Effector CD4-positive, alpha-beta T cell (primary cell): ENCODE results near the gene EPHB2.

ENCODE experiments used
- DNase-seq: peaks from one replicate; pipeline ENCODE4 v3.0.0-alpha.2; 2020

Gene EPHB2

DNA sequence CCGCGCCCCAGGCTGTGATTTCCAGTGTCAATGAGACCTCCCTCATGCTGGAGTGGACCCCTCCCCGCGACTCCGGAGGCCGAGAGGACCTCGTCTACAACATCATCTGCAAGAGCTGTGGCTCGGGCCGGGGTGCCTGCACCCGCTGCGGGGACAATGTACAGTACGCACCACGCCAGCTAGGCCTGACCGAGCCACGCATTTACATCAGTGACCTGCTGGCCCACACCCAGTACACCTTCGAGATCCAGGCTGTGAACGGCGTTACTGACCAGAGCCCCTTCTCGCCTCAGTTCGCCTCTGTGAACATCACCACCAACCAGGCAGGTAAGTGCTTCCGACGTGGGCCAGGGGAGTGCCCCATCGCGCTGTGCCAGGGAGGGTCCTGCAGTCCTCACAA is 154.2 kb downstream of the EPHB2 start:
- no peak for DNase-seq

DNA sequence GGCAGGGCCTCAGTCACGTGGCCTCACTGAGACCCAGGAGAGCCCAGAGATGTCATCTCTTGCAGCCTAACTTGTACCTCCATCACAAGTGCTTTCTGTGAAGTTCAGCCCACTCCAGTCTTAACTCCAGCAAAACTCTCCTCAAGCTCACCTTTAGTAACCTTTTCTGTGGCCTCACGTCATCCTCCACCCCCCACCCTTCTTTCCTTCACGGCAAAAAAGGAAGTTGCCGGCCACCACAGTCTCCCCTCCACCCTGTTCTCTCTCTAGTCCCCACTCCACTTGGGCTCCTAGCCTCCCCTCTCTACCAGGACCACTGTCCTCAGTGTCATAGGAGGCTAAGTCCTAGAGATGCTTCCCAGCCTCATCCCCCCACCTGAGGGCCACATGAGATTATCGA is 155.1 kb downstream of the EPHB2 start:
- DNase-seq: no peak

DNA sequence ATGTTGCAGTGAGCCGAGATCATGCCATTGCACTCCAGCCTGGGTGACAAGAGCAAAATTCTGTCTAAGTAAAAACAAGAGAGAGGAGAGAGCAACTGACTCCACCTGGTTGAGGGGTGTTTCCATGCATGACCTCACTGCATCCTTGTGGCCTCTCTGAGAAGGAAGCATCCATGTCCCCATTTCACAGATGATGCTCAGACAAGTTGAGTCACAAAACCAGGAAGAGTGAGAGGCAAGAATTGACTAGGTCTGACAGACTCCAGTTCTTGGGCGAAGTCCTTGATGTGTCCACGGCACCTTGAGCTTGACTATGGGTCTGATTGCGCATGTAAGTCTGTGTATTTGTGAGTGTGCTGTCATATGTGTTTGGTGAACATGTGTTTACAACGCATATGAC is 156.2 kb downstream of the EPHB2 start:
- no peak for DNase-seq

DNA sequence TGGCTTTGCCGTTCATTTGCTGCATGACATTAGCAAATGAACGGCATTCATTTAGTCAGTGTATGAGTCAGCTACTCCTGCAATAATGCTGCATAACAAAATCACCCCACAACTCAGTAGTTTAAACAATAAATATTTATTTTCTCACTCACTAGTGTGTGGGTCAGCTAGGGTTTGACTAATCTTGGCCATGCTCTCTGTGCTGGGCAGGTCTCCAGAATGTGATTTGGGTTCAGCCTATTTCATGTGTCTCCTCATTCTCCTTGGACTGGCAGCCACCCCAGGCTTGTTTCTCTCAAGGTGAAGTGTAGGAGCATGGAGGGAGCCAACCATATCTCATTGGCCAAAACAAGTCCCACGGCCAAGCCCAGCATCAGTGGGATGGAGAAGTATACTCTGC is 157.7 kb downstream of the EPHB2 start:
- DNase-seq: no peak

DNA sequence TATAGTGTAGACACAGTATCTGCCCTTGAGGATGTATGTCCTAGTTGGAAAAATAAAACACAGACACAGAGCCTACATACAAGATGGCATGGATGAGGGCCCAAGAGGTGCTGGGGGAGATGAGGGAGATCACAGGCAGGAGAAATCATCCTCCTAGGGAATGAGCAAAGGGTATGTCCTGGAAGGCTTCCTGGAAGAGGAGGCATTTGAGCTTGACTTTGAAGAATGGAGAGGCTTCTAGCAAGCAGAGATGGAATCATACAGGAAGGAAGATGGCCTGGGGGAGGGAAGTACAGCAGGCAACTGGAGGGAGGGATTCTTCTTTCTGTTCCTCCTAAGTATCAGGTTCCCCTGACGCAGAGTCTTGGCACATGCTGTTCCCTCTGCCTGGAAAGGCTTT is 158.7 kb downstream of the EPHB2 start:
- DNase-seq: no peak

DNA sequence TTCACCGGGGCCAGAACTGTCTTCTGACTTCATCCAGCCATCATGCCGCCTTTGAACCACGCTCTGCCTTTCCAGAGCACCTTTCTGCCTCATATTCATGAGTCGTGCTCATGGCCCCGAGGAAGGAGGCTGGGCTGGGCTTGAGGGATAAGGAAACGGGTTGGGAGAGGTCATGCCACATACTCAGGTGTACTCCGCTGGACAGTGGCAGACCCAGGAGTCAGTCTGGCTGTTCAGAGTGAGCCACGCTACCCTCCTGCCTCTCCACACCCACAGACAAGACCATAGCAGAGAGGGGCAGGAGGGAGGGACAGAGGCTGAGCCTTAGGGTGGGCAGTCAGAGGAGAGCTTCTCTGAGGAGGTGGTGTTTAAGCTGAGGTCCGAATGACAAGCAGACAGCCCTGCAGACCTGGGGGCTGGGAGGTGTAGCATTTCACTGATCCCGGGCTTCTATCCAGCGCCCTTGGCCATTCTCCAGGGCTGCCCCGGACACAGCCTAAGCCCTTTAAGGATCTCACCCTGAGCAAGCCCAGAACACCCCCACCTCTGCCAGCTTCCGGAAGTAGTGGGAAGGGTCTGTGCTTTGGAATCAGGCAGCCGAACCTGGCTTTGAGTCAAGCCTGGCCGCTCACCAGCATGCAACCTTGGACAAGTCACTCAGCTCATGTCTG is 159.7 kb downstream of the EPHB2 start:
- DNase-seq: no peak

DNA sequence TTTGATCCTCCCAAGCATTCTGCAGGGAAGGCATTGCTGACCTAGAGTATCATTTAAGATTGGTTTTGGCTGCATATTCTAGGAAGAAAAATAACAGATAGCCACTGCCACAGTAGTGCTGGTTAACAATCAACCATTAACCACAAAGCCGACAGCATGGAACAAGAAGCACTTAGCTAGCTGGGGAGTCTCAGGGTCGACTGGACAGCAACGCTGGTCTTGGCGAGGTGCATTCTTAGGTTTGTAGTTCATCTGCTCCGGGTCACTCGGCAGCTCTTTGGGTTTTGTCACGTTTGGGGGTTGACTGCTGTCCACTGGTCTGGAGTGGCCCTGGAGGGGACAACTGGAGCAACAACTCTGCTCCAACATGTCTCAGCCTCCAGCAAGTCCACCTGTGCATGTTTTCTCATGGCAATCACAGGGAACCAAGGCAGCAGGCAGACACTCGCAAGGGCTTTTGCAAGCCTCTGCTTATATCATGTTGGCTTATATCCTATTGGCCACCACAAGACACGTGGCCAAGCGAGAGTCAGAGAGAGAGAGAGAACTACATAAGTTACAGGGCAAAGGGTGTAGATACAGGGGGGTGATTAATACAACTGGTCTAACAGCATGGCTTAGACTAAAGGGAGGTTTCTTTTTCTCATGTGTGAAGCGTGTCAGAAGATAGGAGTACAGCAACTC is 162.5 kb downstream of the EPHB2 start:
- DNase-seq: no peak

DNA sequence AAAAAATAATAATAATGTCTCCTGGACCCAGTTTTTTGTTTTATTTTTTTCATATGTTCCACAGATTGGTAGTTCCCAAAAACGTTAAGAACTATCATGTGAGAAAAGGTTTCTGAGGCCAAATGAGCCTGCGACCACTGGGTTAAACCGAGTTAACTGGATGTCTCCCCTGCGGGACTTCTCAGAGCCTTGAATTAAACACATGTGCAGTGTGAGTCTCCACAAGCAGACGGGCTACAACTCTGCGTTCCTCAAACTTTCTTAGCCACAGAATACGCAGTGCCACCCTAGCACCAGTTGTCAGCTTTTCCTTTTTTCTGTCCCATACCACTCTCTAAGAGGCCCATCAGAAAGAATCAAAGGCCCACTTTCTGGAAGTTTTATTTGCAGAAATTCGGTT is 164.1 kb downstream of the EPHB2 start:
- no peak for DNase-seq

DNA sequence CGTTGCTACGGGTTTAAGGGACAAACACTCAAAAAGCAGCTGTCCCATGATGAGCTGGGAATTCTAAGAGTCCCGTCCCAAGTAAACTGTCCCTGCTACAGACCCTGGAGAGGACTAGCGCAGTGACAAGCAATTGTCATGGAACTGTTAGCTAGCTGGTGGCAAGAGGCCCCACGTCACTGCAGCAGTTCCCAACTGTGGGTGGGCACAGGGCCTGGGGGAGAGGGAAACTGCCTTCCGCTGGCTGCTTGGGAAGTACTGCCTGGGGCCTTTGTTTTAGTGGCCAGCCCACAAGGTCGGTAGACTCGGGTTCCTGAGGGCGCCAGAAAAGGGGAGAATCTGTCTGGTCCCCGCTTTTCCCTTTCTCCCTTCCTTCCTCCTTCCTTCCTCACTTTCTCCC is 164.6 kb downstream of the EPHB2 start:
- no peak for DNase-seq

DNA sequence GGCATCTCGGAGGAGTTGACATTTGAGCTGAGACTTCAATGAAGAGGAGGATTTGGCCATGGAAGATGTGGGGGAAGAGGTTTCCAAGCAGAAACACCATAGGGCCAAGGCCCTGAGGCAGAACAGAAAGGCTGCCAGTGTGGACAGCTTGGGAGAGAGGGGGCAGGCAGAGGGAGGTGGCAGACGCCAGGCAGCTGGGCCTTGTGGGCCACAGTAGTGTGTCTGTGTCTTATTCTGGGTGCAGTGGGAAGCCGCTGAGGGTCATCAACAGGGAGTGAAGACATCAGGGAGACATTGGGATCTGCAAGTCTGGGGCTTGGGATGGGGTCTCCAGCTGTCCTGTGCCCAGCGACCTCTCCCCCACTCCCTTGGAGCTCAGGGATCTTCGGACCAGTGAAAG is 165.2 kb downstream of the EPHB2 start:
- DNase-seq: no peak

DNA sequence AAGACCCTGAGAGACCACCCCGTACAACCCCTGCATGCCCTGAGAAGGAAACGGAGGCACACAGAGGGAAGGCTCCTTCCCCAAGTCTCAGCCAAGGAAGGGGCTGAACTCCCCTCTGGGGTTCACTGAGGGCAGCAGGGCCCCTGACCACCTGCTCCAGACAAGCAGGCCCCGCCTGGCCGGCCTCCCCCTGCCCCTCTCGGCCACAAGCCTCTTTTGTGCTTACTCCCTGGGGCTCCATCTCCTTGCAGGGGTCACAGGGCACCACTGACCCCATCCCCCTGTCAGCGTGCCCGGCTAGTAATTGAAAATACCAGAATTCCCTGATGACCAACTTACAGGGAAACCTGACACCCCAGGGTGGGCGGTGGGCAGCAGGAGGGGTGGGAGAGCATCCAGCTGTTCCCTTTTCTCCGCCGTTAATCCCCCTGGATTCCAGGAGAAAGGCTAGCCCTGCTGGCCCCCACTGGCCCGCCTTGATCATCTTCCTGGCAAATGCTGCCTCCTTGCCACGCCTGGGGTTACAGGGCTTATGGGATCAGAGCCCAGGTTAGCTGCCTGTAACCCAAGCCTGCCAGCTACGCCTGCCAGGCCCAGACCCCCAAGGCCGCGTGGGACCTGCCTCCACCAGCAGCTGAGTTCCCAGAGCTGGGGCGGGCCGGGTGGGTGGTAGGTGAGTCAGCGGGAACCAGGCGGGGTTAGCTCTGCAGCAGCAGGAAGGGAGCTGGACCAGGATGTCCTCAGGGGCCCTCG is 165.9 kb downstream of the EPHB2 start:
- DNase-seq: no peak

DNA sequence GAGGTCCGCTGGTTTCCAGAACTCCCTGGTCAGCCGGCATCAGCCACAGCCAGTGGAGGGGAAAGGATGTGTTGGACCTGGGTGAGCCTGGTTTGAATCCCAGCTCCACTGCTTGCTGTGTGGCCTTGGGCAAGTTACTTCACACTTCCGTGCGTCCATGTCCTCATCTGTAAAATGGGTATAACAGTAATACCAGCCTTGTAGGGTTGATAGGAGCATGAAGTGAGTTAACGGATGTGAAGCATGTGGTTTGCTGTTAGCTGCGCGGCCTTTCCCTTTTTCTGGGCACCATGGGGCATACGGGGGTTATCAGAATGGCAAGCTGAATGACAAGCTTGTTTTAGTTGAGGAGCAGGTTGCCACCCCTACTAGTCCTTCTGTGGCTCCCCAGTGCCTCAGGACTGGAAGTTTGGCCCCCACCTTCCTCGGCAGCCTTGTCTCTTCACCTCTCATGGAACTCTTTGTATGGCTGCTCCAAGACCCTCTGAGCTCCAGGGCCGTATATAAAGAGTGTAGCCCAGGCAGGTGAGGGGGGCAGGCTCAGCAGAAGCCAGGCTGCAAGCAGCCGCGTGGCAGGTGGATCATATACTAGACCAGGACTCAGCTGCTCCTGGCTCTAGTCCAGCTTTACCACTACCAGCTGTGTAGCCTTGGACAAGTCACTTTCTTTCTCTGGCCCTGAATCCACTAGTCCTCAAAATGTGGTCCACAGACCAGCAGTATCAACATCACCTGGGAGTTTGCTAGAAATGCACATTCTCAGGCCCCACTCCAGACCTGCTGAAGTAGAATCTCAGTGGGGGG is 166.7 kb downstream of the EPHB2 start:
- no peak for DNase-seq

DNA sequence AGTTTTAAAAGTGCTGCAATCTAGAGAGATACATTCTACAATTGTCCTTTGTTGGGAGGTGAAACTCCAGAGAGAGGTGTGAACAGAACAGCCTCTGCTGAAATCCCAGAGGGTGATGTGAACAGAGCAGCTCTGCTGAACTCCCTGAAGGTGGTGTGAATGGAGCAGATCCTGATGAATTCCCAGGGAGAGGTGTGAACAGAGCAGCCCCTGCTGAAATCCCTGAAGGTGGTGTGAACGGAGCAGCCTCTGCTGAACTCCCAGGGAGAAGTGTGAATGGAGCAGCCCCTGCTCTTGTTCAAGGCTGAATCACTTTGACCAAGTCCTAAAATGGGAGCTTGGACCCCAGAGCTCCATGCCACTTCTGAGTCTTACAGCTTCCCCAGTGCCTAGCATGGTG is 167.3 kb downstream of the EPHB2 start:
- DNase-seq: no peak

DNA sequence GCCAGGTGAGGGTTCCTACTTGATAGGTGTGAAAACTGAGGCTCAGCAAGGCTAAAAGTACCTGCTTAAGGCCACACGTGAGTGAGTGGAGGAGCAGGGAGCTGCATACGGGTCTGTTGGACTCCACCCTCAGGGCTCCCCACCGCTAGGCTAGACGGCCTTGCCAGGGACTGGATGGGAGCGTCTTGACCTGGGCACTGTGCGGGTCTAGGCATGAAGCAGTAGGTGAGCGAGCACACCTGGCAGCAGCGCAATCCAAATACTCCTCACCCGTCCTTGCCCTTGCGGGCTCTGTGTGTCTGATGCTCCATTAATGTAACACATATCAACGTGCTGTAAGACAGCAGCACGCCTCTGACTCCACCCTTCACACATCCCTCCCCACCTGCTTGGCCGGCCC is 168.0 kb downstream of the EPHB2 start:
- no peak for DNase-seq

DNA sequence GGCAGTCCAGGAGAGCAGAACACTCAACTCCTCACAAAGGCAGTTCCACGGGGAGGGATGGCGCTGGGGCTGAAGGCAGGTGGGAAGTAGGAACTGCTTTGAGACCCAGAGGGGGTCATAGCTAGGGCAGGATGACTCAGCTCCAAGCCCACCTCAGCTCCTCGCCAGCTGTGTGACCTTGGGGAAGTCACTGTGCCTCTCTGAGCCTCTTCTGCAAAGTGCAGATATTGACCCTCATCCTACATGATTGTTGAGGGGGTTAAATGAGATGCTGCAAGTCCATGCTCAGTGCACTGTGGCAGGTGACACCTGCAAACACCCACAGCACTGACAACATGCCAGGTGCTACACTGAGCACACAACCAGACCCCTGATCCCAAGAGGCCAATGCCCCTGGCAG is 168.8 kb downstream of the EPHB2 start:
- DNase-seq: no peak

DNA sequence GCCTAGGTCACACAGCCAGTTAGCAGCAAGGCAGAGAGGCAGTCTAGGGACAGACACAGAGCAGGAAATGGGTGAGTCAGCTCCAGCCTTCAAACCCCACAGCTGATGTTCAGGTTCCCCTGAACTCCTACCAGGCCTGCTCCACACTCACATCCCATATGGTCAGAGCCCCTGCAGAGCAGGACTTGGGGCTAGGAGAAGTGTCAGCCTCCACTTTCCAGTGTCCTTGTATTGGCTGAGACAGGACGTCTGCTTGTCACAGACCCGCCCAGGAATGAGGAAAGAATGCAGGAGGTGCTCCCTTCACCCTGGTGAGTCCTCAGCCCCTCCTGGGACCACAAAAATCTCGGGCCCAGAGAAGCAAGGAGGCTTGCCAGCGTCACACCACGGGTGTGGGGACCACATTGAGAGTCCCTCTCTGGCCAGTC is 169.5 kb downstream of the EPHB2 start:
- DNase-seq: no peak

DNA sequence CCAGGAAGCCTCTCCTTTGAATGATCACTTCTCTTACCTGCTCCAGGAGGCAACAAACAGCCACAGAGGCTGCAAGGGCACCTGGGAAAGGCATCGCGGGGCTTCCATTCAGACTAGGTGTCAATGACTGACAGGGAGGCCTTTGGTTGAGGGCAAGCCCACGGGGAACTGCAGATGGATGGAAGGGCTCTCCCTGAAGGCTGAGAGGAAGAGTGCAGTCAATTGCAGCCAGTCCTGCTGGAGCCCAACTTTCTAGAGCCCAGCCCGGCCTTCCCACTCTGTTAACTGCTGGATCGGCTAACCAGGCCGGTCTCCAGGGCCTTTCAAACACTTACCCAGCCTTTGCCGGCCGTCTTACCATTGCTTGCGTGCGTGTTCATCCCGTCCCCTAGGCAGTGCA is 172.8 kb downstream of the EPHB2 start:
- DNase-seq: no peak

DNA sequence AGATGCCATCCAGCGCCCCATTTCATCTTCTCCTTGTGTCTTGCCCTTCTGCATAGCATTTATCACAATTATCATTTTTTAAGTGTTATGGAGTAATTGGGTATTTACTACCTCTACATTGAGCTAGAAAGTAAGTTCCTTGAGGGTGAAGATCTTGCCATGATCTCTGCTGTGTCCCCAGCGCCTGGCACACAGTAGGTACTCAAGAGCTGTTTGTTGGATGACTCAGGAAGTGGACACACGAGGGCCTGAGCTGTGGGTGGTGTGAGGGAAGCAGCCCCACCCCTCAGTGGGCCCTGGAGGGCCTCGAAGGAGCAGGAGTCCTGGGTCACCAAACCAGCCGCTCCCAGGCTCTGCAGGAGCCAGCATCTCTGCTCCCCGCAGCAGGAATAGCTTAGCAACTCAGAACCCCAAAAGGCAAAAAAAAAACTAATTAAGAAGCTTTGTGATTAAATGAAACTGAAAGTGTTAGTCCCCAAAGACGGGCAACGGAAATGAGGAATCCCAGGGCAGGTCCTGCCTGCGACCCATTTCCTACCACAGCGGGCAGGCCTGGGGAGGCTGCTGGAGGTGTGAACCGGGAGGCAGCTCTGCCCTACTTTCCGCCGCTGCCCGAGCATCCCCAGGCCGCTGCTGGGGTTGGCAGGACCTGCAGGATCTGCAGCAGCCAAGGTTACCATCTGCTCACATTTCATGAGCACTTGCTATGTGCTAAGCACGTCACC is 174.3 kb downstream of the EPHB2 start:
- no peak for DNase-seq

DNA sequence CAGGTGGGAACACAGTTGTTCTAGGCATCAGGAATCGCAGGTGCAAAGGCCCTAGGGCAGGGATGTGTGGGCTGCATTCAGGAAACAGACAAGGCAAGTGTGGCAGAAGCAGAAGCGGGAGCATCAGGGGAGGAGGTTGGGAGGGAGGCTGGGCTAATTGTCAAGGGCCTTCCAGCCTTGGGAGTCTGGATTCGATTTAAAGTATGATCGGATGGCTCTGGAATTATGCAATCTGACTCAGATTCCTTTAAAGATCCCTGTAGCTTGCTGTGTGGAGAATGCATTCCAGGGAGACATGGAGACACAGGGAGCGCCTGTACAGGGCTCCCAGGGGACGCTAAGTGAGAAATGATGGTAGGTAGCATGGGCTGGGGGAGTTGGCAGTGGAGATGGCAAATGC is 175.6 kb downstream of the EPHB2 start:
- DNase-seq: no peak

DNA sequence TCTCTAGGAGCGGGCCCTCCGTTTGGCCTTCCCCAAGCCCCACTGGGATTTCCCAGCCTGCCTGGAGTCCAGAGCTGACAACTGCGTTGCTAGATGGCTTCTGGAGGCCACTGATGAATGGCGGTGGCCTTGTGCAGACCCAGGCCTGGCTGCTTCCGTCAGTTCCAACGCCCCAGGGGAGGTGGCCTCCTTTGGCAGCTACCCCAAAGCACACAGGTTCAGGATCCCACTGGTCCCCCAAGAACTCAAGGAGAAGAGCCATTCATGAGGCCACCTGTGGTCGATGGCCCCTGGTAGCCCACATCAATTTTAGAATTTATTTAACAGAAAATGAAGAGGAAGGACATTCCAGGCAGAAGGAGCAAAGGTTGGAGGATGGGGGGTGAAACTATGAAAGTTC is 176.9 kb downstream of the EPHB2 start:
- DNase-seq: no peak

DNA sequence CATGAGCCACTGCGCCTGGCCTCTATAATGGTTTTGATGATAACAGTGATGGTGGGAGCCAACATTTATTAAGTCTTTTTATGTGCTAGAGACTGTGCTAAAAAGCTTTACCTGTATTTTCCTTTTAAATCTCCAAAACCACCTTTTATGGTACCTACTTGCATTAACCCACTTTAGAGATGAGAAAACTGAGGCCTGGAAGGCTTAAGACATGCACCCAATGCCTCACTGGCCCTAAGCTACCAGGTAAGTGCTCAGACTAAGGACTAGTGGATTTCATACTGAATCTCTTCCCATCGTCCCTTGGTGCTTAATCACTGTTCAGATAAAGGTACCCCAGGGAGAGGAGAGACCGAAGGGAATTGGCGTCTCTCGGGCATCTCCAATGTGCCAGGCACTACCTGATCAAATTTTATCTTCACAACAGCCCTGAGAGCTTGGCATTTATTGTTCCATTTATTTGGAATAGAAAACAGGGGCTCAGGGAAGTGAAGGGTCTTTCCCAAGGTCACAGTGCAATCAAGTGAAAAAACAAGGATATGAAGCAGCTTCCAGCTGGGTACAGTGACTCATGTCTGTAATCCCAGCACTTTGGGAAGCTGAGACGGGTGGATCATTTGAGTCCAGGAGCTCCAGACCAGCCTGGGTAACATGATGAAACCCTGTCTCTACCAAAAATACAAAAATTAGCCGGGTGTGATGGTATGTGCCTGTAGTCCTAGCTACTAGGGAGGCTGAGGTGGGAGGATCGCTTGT is 177.9 kb downstream of the EPHB2 start:
- DNase-seq: no peak
